Prostate gland (tissue), 2 donors: ENCODE data around the gene B3GNT2.

Source experiments
- POLR2AphosphoS5 ChIP-seq: sonication (generic); formaldehyde crosslinking; IDR thresholded peaks from one replicate; pipeline ENCODE4 v1.6.1; 2017; ENCODE audit warnings: antibody characterized with exemption
- TF ChIP-seq, protein P1 (sequence below), 4 experiments: fragments of 200-600 bp in 2 of 4; fragments of 450-650 bp in 2 of 4; sonication (generic) in 2 of 4; IDR thresholded peaks; 1 replicate in 3 of 4; 2 replicates in 1 of 4; pipeline ENCODE4 v1.5.1; 2016 to 2019; ENCODE audit warnings: antibody characterized with exemption in 4 of 4, mild to moderate bottlenecking in 2 of 4, moderate library complexity in 2 of 4

DNA sequence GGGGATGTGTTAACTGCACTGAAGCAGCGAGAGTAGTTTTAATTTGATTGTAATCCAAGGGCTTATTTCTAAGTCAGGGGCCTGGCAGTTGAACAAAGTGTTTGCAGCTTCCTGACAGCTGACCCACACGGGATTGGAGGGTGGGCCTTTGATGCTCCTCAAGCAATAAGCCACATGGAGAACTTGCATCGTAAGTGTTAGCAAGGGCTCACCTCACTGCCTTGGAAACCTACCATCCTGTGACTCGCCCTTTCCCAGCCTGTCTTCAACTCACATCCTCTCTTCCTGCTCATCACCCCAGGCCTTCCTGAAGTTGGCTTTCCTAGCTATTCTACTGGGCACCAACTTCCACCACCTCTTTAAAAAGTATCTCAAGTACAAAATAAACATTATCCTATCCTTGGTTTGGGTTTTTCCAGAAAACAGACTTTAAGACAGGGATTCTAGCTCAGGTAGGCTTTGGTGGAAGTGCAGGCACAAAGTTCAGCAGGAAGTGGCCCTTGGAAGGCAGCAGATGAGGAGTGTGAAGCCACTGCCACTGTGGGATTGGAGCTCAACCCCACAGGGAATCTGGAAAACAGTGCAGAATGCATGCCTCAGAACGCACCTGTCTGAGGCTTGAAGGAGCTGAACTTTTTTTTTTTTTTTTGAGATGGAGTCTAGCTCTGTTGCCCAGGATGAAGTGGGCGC, 31.6 kb downstream of the B3GNT2 start:
- TF ChIP-seq POLR2AphosphoS5: no peak
- TF ChIP-seq, protein P1, sequence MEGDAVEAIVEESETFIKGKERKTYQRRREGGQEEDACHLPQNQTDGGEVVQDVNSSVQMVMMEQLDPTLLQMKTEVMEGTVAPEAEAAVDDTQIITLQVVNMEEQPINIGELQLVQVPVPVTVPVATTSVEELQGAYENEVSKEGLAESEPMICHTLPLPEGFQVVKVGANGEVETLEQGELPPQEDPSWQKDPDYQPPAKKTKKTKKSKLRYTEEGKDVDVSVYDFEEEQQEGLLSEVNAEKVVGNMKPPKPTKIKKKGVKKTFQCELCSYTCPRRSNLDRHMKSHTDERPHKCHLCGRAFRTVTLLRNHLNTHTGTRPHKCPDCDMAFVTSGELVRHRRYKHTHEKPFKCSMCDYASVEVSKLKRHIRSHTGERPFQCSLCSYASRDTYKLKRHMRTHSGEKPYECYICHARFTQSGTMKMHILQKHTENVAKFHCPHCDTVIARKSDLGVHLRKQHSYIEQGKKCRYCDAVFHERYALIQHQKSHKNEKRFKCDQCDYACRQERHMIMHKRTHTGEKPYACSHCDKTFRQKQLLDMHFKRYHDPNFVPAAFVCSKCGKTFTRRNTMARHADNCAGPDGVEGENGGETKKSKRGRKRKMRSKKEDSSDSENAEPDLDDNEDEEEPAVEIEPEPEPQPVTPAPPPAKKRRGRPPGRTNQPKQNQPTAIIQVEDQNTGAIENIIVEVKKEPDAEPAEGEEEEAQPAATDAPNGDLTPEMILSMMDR (IDR thresholded peaks at IDR 0.05): no peak
